Activated CD4-positive, alpha-beta T cell treated with anti-CD3 and anti-CD28 coated beads, Interleukin-2, amount 10 ng/mL, durations not matched to agents 7 days and 5 days (primary cell): ENCODE data around the gene TBC1D22A. TPM values are rescaled to one million over a fixed set of nuclear protein-coding genes. Genes with fewer than 3 reads are reported as not detected.

ENCODE experiments used
- CTCF ChIA-PET: fragments of 350-600 bp; sonication (Branson Sonifier 250); formaldehyde crosslinking; loops from one replicate; lab custom pipeline; 2021; ENCODE audit warnings: antibody characterized with exemption; lab: Charles Lee
- POLR2A ChIA-PET: fragments of 350-600 bp; sonication (Branson Sonifier 250); formaldehyde crosslinking; loops from one replicate; lab custom pipeline; 2021; ENCODE audit warnings: antibody characterized with exemption; lab: Charles Lee
- DNase-seq: peaks from one replicate; pipeline ENCODE4 v3.0.0-alpha.2; 2020
- H3K27ac Mint-ChIP-seq: one replicate; pipeline ENCODE4 v1.8.0; 2021; ENCODE audit warnings: mild to moderate bottlenecking, moderate library complexity, mixed read lengths
- H3K27me3 Mint-ChIP-seq: one replicate; pipeline ENCODE4 v1.8.0; 2021; ENCODE audit warnings: mixed read lengths
- H3K36me3 Mint-ChIP-seq: one replicate; pipeline ENCODE4 v1.8.0; 2021; ENCODE audit warnings: low read depth, mixed read lengths
- H3K4me1 Mint-ChIP-seq: one replicate; pipeline ENCODE4 v1.8.0; 2021; ENCODE audit warnings: mixed read lengths
- H3K4me3 Mint-ChIP-seq: one replicate; pipeline ENCODE4 v1.8.0; 2021; ENCODE audit warnings: mild to moderate bottlenecking, moderate library complexity, mixed read lengths
- H3K9me3 Mint-ChIP-seq: one replicate; pipeline ENCODE4 v1.8.0; 2021; ENCODE audit warnings: mixed read lengths
- total RNA-seq, 2 experiments: library from RNA; stranded (reverse); gene quantifications; one replicate each; pipeline ENCODE4 v1.2.3, GENCODE V29; 2021

The TBC1D22A gene
- total RNA-seq, 2 experiments from 2014 or later = 34.1 to 39.2 TPM

DNA sequence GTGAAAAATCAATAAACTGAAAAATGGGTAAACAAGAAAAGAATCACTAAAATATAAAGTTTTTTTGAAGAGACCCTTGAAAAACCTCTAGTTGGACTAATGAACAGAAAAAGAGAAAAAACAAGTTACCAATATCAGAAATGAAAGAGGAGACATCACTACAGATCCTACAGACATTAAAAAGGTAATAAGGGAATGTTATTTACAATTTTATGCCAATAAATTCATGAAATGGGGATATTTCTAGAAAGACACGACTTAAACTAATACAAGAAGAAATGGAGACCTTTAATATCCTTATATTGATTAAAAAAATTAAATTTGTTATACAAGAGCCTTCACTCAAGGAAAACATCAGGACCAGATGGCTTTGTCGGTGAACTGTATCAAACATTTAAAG lies 109.4 kb downstream of the TBC1D22A start:
- Mint-ChIP-seq H3K9me3 (peaks cover 40% of the 10 kb centered on the region), H3K27ac (no peak overlapping the region), H3K27me3 (no peaks in the 10 kb centered on the region), H3K36me3 (peaks cover 44% of the 10 kb centered on the region), H3K4me3 (no peak overlapping the region), H3K4me1 (peaks cover 4% of the 10 kb centered on the region)
- ChIA-PET CTCF (no interaction called here), POLR2A (no interaction called here)
- no peak for DNase-seq

DNA sequence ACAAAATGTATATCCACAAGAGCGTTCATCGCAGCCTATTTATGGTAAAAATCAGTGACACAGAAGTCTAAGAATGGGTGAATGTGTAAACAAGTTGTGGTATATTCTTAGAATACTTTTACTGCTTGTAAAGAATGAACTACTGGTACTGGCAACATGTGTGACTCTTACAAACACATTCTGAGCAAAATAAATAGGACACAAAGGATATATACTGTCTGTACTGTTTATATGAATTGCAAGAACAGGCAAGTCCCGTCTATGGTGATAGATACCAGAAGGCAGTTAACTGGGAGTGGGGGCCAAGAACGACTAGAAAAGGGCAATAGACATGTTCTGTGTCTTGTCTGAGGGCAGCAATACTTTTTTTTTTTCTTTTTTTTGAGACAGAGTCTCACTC lies 112.6 kb downstream of the TBC1D22A start:
- Mint-ChIP-seq H3K4me3 (no peak overlapping the region), H3K4me1 (peaks cover 7% of the 10 kb centered on the region), H3K9me3 (peaks cover 30% of the 10 kb centered on the region), H3K27ac (no peak overlapping the region), H3K27me3 (no peaks in the 10 kb centered on the region), H3K36me3 (peaks cover 25% of the 10 kb centered on the region)
- ChIA-PET POLR2A (no interaction called here), CTCF (no interaction called here)
- DNase-seq = no peak

DNA sequence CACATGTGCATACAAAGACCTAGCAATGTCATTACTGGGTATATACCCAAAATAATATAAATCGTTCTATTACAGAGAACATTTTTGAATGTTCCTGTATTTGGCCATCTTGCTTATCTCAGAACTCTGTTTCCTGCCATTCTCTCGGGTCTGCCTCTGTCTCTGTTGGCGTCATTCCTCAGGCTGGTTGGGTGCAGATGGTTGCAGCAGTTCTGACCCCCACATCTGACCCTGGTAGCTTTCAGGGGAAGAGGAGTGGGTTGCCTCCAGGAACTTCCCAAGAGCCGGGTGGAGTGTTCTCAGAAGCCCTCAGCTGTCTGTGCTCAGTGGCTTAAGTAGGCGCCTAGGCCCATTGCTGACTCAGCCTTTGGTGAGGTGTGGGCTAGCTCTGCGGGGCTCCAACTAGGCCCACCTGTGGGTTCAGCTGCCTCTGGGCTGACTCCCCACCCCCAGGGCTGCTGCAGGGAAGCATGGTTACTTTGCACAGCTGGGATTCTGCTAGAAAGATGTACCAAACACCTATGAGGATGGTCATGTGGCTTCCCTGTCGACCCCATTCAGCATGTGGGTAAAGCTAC lies 114.0 kb downstream of the TBC1D22A start:
- H3K9me3 Mint-ChIP-seq = peaks cover 19% of the 10 kb centered on the region
- CTCF ChIA-PET = no interaction called here
- peaks cover 7% of the 10 kb centered on the region for H3K4me1 Mint-ChIP-seq
- no peak overlapping the region for H3K27ac Mint-ChIP-seq
- POLR2A ChIA-PET = no interaction called here
- no peaks in the 10 kb centered on the region for H3K27me3 Mint-ChIP-seq
- no peak for DNase-seq
- no peak overlapping the region for H3K4me3 Mint-ChIP-seq
- peaks cover 13% of the 10 kb centered on the region for H3K36me3 Mint-ChIP-seq

- Mint-ChIP-seq H3K36me3 (no peaks in the 10 kb centered on the region), H3K4me1 (peaks cover 7% of the 10 kb centered on the region), H3K27me3 (no peaks in the 10 kb centered on the region), H3K27ac (peak overlapping the region; percentile 65), H3K9me3 (peaks cover 7% of the 10 kb centered on the region), H3K4me3 (no peak overlapping the region)
- DNase-seq = no peak
- CTCF ChIA-PET = interaction anchor here (1.0 to 1.3 kb wide), 3 partner anchors 9 to 13 kb away, joined by 3 to 4 read pairs (median 4); no protein-coding TSS in a partner anchor
- POLR2A ChIA-PET = no interaction called here
These were observed 115.9 kb downstream of the TBC1D22A start for GRCh38 chr22:46878191-46878948.

- no peak overlapping the region for H3K27ac Mint-ChIP-seq
- H3K4me3 Mint-ChIP-seq = no peak overlapping the region
- CTCF ChIA-PET = interaction anchor here (1.1 to 1.3 kb wide), 2 partner anchors 8 to 12 kb away, joined by 4 read pairs; no protein-coding TSS in a partner anchor
- H3K27me3 Mint-ChIP-seq = no peaks in the 10 kb centered on the region
- H3K4me1 Mint-ChIP-seq = peaks cover 5% of the 10 kb centered on the region
- H3K36me3 Mint-ChIP-seq = peaks cover 5% of the 10 kb centered on the region
- no peak for DNase-seq
- peaks cover 2% of the 10 kb centered on the region for H3K9me3 Mint-ChIP-seq
- POLR2A ChIA-PET = no interaction called here
These were observed 116.6 kb downstream of the TBC1D22A start for GRCh38 chr22:46879083-46879482.

GRCh38 chr22:46881373-46882118 lies 119.1 kb downstream of the TBC1D22A start:
- Mint-ChIP-seq H3K4me1 (peaks cover 3% of the 10 kb centered on the region), H3K27ac (no peak overlapping the region), H3K27me3 (no peaks in the 10 kb centered on the region), H3K9me3 (no peaks in the 10 kb centered on the region), H3K36me3 (peaks cover 6% of the 10 kb centered on the region), H3K4me3 (no peak overlapping the region)
- ChIA-PET POLR2A (no interaction called here), CTCF (no interaction called here)
- no peak for DNase-seq

DNA sequence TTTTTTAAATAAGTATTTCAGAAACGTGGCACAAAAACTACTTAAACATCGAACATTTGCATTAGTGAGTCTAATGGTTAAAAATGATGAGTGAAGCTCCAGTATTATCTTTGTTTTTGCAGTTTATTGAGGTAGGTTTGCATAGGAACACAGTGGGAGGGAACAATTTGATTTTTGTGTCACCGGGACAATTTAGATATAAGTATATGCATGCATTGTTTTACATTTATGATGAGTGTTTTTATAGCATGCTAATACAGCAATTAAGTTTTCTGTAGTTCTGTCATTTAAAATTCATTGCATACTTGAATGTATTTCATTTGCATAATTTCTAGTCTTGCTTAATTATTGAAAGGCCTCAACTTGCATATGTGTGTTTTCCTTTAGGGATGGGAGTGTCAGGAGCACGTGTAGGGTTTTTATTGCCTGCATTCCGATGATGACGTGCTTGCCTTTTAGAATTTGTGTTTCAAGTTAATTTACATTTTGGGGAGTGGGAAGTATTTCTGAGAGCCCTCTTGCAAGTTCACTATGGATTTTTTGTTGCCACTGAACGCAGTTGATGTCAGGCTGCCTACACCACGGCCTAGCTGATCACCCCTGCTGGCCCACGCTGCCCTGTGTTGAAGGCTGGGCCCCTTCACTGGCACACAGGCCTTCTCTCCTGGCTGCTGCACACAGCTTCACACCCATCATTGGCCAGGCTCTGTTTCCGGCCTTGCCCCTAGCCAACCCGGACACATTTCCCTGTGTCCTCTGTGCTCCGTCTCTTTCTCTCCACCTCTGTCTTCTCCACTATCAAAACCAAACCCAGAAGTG lies 120.9 kb downstream of the TBC1D22A start:
- no peak for DNase-seq
- POLR2A ChIA-PET = no interaction called here
- Mint-ChIP-seq H3K27me3 (no peaks in the 10 kb centered on the region), H3K36me3 (peaks cover 6% of the 10 kb centered on the region), H3K4me1 (no peaks in the 10 kb centered on the region), H3K27ac (no peak overlapping the region), H3K4me3 (no peak overlapping the region), H3K9me3 (no peaks in the 10 kb centered on the region)
- CTCF ChIA-PET = no interaction called here

DNA sequence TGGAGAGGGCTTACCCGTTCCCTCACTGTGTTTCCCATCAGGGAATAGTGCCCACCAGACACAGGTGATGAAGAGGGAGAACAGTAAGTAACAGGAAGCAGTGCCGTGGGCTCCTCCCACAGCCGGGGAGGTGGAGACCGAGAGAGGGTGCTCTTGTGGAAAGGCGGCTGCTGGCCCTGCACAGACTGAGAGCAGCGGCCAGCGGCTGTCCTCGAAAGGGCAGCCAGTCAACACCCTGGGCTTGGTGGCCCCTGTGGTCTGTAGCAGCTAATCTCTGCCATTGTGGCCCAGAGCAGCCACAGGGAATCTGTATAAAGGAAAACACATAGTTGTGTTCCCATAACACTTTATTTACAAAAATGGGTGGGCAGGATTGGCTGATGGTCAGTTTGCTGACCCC lies 121.9 kb downstream of the TBC1D22A start:
- Mint-ChIP-seq H3K27ac (no peak overlapping the region), H3K36me3 (peaks cover 6% of the 10 kb centered on the region), H3K27me3 (no peaks in the 10 kb centered on the region), H3K4me1 (no peaks in the 10 kb centered on the region), H3K9me3 (no peaks in the 10 kb centered on the region), H3K4me3 (no peak overlapping the region)
- ChIA-PET POLR2A (no interaction called here), CTCF (no interaction called here)
- no peak for DNase-seq

DNA sequence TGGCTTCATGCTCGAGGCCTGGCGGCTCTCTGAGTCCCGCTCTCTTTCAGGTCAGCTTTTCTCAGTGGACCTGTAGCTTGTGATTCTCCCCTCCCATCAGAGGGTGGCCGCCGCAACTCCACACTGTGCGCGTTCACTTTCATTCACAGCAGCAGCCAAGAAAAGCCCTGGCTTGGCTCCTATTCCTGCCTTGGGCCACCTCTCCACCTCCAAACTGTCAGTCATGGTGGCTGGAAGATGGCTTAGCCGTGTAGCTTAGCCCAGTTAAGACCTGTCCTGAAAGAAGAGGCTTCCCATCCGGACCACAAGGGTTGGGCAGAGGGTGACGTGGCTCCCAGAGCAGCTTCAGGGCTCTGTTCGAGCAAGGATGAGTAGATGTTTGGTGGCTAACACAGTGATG lies 125.5 kb downstream of the TBC1D22A start:
- DNase-seq = no peak
- ChIA-PET CTCF (interaction anchor here (1.4 kb wide), 1 partner anchor 9 kb away, joined by 4 read pairs; no protein-coding TSS in a partner anchor), POLR2A (no interaction called here)
- Mint-ChIP-seq H3K4me3 (no peak overlapping the region), H3K4me1 (no peaks in the 10 kb centered on the region), H3K27ac (no peak overlapping the region), H3K27me3 (no peaks in the 10 kb centered on the region), H3K9me3 (no peaks in the 10 kb centered on the region), H3K36me3 (peaks cover 6% of the 10 kb centered on the region)

GRCh38 chr22:46890819-46891218 lies 128.4 kb downstream of the TBC1D22A start:
- POLR2A ChIA-PET = no interaction called here
- Mint-ChIP-seq H3K27me3 (no peaks in the 10 kb centered on the region), H3K27ac (no peak overlapping the region), H3K36me3 (peaks cover 2% of the 10 kb centered on the region), H3K4me1 (no peaks in the 10 kb centered on the region), H3K9me3 (no peaks in the 10 kb centered on the region), H3K4me3 (no peak overlapping the region)
- CTCF ChIA-PET = interaction anchor here (1.2 kb wide), 1 partner anchor 12 kb away, joined by 4 read pairs; no protein-coding TSS in a partner anchor
- no peak for DNase-seq

DNA sequence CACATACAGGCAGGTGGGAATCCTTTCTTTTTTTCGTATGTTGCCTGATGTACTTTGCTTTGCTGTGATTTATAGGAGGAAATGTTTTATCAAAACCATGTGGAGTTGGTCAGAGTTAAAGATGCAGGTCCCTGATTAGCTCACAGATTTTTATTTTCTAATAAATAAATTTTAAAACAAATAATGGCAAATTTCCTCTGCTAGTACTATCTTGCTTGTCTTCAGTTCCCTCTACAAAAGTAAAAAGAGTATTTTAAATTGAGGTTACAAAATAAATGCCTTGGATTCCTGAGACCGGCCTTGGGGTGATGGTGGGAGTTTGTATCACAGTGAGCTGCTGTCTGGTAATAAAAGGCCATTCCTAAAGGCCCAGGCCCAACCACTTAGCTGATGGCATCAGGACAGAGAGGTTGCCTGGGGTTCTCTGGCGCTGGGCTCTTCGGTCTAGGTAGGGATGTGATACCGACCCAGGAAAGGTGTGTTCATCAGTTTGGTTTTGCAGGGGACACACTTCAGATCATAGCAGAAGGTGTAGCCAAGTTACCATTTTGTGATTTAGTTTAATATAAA lies 129.0 kb downstream of the TBC1D22A start:
- Mint-ChIP-seq H3K36me3 (peaks cover 6% of the 10 kb centered on the region), H3K4me3 (no peak overlapping the region), H3K27ac (no peak overlapping the region), H3K4me1 (no peaks in the 10 kb centered on the region), H3K27me3 (no peaks in the 10 kb centered on the region), H3K9me3 (no peaks in the 10 kb centered on the region)
- no peak for DNase-seq
- POLR2A ChIA-PET = no interaction called here
- CTCF ChIA-PET = interaction anchor here (1.2 kb wide), 1 partner anchor 13 kb away, joined by 4 read pairs; no protein-coding TSS in a partner anchor

- DNase-seq = no peak
- Mint-ChIP-seq H3K4me3 (no peak overlapping the region), H3K27me3 (no peaks in the 10 kb centered on the region), H3K36me3 (peaks cover 14% of the 10 kb centered on the region), H3K27ac (no peak overlapping the region), H3K4me1 (no peaks in the 10 kb centered on the region), H3K9me3 (no peaks in the 10 kb centered on the region)
- ChIA-PET CTCF (no interaction called here), POLR2A (no interaction called here)
These were observed 130.4 kb downstream of the TBC1D22A start for GRCh38 chr22:46892866-46893265.
